Inflammatory macrophage (primary cell): ENCODE measurements around the gene RRAS.
A peak's percentile ranks its signal among the peaks of the same experiment; 100 is the strongest.

Experiments used
- DNase-seq, 2 donors: peaks; one replicate each; pipeline ENCODE4 v3.0.0-alpha.2; 2020 to 2022

The RRAS gene

DNA sequence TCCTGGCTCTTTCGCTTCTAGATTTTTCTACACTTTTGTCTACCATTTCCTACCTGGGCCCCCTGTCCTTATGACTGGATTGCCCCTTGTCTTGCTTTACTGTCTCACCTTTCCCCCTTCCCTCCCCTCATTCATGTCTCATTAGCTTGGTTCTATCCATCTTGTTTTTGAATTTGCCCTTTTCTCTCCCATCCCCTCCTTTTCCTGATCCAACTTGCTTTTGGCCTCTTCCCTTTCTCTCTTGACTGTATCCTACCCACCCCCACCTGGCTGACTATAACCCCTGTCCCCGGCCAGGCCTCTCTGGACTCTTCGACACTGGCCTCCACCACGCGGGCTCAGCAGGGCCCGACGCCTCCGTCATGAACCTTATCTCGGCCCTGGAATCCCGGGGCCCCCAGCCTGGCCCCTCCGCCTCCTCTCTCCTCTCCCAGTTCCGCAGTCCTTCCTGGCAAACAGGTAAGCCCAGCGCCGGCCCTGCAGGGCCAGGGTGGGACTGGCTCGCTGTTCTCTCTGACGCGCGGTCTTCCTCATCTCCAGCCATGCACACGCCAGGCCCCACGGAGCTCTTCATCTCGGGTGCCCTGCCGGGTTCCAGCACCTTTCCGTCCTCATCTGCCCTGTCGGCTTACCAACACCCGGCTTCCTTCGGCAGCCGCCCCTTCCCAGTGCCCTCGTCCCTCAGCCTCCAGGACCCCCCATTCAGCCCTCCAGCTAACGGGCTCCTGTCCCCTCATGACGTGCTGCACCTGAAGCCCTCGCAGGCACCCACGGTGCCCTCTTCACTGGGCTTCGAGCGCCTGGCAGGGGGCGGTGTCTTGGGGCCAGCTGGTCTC lies 45.6 kb downstream of the RRAS start:
- no peak for DNase-seq

- peak; percentile 81 to 86 for DNase-seq
Observed at GRCh38 chr19:49593233-49594113, 46.5 kb downstream of the RRAS start.

DNA sequence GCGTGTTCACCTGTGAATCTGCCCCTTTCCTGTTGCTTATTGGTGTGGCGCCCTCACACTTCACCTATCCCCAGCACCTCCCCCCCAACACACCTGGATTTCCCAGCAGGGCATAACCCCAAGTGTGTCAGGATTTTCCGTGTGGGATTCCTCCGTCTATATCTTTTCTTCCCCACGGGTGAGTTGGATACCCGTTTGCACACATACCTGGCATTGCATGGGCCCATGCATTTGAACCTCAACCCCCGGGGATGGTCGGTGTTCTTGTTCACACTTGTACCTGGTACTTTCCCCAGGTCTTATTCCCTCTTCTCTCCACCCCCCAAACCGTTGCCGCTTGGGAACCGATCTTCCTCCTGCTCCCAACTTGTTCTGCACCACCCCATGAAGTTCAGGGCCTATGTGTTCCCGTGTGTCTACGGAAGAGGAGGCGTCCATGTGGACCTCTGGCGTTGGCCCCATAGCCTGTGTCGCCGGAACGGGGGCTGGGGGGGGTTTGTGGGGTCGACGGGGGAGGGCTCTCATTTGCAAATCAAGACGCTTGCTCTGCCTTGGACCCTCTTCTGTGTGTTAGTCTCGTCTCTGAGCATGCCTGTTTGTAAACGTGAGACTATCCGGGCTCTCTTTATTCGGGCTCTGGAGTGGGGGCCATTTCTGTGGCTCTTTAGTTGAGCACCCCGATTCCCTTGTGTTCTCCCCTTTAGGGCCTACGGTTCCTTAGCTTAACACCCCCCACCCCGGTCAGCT lies 47.3 kb downstream of the RRAS start:
- no peak for DNase-seq

GRCh38 chr19:49591731-49592485 lies 48.0 kb downstream of the RRAS start:
- peak; percentile 13 to 32 for DNase-seq

DNA sequence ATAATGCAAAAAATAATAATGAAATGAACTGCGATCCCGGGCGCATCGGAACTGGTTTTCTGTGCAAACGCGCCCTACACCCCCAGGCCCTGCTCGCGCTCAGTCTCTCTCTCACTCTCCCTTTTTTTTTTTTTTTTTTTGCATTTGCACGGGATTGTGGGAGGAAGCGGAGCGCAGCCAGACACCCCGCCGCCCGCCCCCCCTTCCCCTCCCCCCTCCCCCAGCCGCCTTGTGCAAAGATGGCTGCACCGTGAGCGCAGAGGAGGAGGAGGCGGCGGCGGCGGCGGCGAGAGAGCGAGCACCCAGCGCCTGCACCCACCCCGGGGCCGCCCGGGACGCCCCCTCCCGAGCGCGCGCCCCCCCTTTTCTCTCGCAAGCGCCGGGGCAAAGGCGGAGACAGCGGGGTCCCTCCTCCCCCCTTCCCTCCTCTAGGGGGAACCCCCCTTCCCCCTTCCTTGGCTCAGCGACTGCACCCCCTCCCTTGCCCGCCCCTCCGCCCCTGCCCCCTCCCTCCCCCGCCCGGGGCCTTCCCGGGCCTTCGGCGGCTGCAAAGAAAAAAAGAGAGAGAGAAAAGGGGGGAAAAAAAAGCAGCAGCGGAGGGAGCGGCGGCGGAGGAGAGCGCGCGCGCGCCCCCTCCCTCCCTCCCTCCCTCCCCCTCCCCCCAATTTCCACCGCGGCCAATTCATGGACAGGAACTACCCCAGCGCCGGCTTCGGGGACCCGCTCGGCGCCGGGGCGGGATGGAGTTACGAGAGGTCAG lies 48.8 kb downstream of the RRAS start, which contains the start of gene PRR12:
Gene PRR12 (plus strand): TSS at position 212 of the 760 bp plus-strand sequence. CDS start 473 bp downstream, at position 685.
- peak; percentile 57 to 72 for DNase-seq

- DNase-seq, result peak; percentile 97
Observed at GRCh38 chr19:49590071-49590970, 49.6 kb downstream of the RRAS start.

DNA sequence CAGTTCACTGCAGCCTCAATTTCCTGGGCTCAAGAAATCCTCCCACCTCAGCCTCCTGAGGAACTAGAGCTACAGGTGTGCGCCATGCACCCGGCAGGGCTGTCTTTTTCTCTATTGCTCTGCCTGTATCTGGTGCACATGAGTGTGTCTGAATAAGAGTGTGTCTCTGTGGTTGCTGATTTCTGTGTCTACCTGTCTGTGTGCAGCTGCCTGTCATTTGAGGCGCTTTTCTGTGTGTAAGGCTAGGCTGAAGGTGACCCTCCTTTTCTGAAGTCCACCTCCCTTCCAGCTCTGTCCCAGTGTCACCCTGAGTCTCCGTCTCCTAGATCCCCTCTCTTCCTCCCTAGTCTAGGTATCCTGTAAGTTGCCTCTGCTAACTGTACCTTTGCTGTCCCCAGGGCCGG lies 50.4 kb downstream of the RRAS start:
- DNase-seq, result no peak

DNA sequence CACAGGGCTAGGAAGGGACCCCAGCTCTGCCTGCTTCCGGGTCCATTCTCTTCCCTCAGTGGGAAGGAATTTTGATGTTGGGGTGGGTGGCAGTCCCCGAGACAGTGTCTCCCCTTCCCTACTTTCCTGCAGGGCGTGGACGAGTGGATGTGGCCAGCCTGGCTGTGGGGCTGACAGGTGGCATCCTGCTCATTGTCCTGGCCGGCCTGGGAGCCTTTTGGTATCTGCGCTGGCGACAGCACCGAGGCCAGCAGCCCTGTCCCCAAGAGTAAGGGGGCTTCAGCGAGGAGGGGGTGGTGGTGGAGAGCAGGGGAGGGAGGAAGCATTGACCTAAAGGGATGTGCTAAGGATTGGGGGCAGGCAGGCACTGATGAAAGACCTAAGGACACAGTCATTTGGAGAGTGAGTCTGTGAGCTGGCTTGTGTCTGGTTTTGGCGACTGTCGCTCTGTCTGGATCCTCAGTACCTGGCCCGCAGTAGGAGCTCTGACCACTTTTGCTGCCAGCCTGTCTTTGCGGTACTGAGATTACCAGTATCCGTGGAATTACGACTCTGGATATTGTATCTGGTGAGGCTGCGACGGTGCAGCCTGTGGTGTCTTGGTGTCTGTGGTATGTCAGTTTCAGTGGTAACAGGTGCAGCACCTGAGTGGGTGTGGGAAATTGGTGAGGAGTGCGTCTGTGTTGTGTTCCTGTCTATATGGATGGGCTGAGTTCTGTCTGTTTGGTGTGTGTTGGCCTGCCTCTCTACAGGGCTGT lies 51.4 kb downstream of the RRAS start:
- no peak for DNase-seq

DNA sequence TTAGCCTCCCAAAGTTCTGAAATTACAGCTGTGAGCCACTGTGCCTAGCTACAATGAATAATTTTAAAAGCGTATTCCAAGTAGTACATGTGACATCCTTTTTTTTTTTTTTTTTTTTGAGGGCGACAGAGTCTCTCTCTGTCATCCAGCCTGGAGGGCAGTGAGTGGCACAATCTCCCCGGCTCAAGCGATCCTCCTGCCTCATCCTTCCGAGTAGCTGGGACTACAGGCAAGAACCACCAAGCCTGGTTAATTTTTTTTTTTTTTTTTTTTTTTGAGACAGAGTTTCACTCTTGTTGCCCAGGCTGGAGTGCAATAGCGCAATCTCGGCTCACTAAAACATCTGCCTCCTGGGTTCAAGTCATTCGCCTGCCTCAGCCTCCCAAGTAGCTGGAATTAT lies 52.7 kb downstream of the RRAS start:
- no peak for DNase-seq
